SJSA1 (cell line): Measurements from ENCODE around the gene EMILIN2. TPM values are rescaled to one million over a fixed set of nuclear protein-coding genes. Genes with fewer than 3 reads are reported as not detected.

Source experiments
- DNase-seq, 2 experiments: peaks; one replicate each; pipeline ENCODE4 v3.0.0-alpha.2; 2015 to 2020; ENCODE audit warnings: low spot score in 2 of 2, low read depth in 1 of 2
- H3K27ac ChIP-seq: fragments of 250-450 bp; sonication (Bioruptor Pico); 2 replicates; pipeline ENCODE4 v1.5.1; 2020; ENCODE audit warnings: mild to moderate bottlenecking, moderate library complexity
- H3K27me3 ChIP-seq: fragments of 250-450 bp; sonication (Bioruptor Pico); replicated peaks from 2 replicates; pipeline ENCODE4 v1.5.1; 2020; ENCODE audit warnings: mild to moderate bottlenecking, moderate library complexity
- H3K36me3 ChIP-seq: fragments of 250-450 bp; sonication (Bioruptor Pico); 2 replicates; pipeline ENCODE4 v1.5.1; 2020; ENCODE audit warnings: mild to moderate bottlenecking
- H3K4me1 ChIP-seq: fragments of 250-450 bp; sonication (Bioruptor Pico); replicated peaks from 2 replicates; pipeline ENCODE4 v1.6.1; 2021; ENCODE audit warnings: mild to moderate bottlenecking
- H3K4me3 ChIP-seq: fragments of 250-450 bp; sonication (Bioruptor Pico); 2 replicates; pipeline ENCODE4 v1.5.1; 2020; ENCODE audit warnings: mild to moderate bottlenecking
- H3K9me3 ChIP-seq: fragments of 250-450 bp; sonication (Bioruptor Pico); replicated peaks from 2 replicates; pipeline ENCODE4 v1.5.1; 2020; ENCODE audit warnings: mild to moderate bottlenecking
- total RNA-seq: library from RNA; depleted of rRNA; stranded (reverse); fragments of >200 nt; shearing (Covaris generic); gene quantifications from 2 replicates; pipeline ENCODE4 v1.2.3, GENCODE V29; 2014

EMILIN2 gene
- total RNA-seq, 1 experiment from 2014 or later: 28.9 TPM

DNA sequence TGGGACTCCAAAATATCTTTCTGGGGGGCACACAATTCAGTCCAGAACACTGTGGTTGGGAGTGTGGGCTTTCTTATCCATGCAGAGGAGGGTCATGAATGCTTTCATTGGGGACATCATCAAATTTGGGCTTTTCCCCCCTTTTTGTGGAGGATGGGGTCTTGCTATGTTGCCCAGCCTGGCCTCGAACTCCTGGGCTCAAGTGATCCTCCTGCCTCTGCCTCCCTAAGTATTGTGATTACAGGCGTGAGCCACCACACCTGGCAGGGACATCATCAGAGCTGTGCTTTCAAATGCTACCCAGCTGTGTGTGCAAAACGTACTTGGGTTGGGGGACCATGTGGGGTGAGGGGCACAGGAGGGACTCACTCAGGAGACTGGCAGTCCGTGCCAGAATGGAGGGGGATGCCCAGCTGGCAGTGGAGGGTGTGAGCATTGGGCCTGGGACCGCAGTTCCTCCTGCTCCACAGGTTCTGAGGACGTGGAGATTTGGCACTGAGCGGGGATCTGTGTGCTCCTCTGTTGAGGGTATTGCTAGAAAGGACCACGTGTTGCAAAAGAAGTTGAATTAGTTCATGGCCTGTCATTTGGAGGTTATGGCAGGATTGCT, 24.4 kb downstream of the EMILIN2 start:
- Histone ChIP-seq H3K4me3 (no peak overlapping the region), H3K9me3 (no peaks in the 10 kb centered on the region), H3K27me3 (peaks cover 7% of the 10 kb centered on the region; the same call in 1 of the 2 replicates), H3K4me1 (no peaks in the 10 kb centered on the region), H3K27ac (no peak overlapping the region), H3K36me3 (no peaks in the 10 kb centered on the region)
- peak in 1 of 2 experiments; percentile 32 for DNase-seq

GRCh38 chr18:2872095-2872494, 25.3 kb downstream of the EMILIN2 start:
- DNase-seq: peak in 1 of 2 experiments; percentile 5
- peaks cover 7% of the 10 kb centered on the region; the same call in 1 of the 2 replicates for H3K27me3 ChIP-seq
- no peaks in the 10 kb centered on the region for H3K36me3 ChIP-seq
- no peak overlapping the region for H3K4me3 ChIP-seq
- no peaks in the 10 kb centered on the region for H3K4me1 ChIP-seq
- H3K9me3 ChIP-seq: no peaks in the 10 kb centered on the region
- no peak overlapping the region for H3K27ac ChIP-seq

GRCh38 chr18:2874765-2875164, 28.0 kb downstream of the EMILIN2 start:
- Histone ChIP-seq H3K27ac (no peak overlapping the region), H3K36me3 (no peaks in the 10 kb centered on the region), H3K4me3 (no peak overlapping the region), H3K4me1 (no peaks in the 10 kb centered on the region), H3K9me3 (no peaks in the 10 kb centered on the region), H3K27me3 (peaks cover 7% of the 10 kb centered on the region; the same call in 1 of the 2 replicates)
- no peak for DNase-seq

DNA sequence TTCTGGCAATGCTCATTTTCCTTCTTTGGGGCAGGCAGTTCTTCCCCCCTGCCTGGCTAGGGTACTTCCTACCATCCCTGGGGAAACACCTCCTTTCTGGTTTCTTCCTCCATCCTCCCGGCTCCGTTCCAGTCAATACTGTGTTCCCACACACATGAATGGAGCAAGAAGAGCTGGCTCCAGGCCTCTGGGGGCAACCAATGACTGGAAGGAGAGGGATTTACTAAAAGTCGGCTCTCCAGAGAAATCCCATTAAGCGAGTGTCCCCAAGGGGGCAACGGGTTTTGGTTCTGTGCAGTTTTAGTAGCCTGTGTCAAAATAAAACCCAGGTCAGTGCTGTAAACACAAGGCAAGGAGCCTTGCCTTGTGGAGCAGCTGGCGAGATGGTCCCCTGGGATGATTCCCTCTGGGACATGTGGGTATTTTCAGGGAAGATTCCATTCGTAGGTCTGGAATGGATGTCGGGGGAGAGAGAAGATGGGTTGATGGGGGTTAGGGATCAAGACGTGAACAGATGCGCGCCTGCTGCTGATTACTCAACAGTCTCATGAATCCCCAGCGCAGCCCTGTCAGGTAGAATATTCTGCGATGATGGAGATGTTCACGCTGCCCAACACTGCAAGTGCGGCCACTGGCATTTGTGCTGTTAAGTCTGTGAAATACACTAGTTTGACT, 32.0 kb downstream of the EMILIN2 start:
- H3K9me3 ChIP-seq: no peaks in the 10 kb centered on the region
- peaks cover 3% of the 10 kb centered on the region; the same call in 1 of the 2 replicates for H3K27me3 ChIP-seq
- H3K4me1 ChIP-seq: no peaks in the 10 kb centered on the region
- no peak overlapping the region for H3K27ac ChIP-seq
- H3K4me3 ChIP-seq: no peak overlapping the region
- H3K36me3 ChIP-seq: no peaks in the 10 kb centered on the region
- DNase-seq: peak in 1 of 2 experiments; percentile 23

GRCh38 chr18:2879889-2880288, 33.1 kb downstream of the EMILIN2 start:
- Histone ChIP-seq H3K4me3 (no peak overlapping the region), H3K4me1 (no peaks in the 10 kb centered on the region), H3K27me3 (no peaks in the 10 kb centered on the region), H3K27ac (no peak overlapping the region), H3K9me3 (no peaks in the 10 kb centered on the region), H3K36me3 (no peaks in the 10 kb centered on the region)
- no peak for DNase-seq

GRCh38 chr18:2880473-2880872, 33.7 kb downstream of the EMILIN2 start:
- no peak for DNase-seq
- no peaks in the 10 kb centered on the region for H3K36me3 ChIP-seq
- H3K9me3 ChIP-seq: no peaks in the 10 kb centered on the region
- H3K4me1 ChIP-seq: no peaks in the 10 kb centered on the region
- no peaks in the 10 kb centered on the region for H3K27me3 ChIP-seq
- H3K27ac ChIP-seq: no peak overlapping the region
- H3K4me3 ChIP-seq: no peak overlapping the region

DNA sequence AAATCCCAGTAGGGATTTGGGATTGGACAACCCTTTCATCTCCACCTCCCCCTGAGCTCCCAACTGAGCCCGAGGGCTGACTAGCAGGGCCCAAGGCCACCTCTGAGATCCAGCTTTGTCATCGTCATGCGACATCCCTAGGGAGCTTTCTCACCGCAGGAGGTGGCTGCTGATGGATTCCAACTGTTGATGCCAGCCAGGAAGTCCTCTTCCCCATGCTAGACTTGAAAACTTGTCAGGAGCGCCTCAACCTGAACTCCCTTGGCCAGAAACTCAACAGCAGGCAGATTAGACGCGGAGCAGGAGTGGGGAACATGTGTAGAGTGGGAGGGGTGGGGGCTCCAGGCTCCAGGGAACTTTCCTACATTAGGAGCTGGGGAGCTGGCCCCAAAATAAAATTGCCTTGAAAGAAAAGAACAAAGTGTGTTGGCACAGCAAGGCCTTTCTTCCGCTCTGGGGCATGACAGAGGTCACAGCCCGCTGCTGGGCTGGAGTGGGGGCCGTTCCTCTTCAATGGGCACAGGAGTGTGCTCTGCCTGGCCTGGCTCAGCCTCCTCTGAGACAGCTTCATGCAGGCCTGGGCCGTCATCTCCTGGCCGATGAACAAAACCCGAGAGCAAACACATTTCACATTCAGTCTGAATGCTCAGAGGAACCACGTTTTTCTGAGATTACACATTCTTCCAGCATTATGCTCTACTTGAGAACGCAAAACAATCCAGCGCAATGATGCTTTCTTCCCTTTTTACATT, 34.5 kb downstream of the EMILIN2 start:
- no peak for DNase-seq
- Histone ChIP-seq H3K27me3 (no peaks in the 10 kb centered on the region), H3K4me3 (no peak overlapping the region), H3K4me1 (no peaks in the 10 kb centered on the region), H3K36me3 (no peaks in the 10 kb centered on the region), H3K9me3 (no peaks in the 10 kb centered on the region), H3K27ac (no peak overlapping the region)

DNA sequence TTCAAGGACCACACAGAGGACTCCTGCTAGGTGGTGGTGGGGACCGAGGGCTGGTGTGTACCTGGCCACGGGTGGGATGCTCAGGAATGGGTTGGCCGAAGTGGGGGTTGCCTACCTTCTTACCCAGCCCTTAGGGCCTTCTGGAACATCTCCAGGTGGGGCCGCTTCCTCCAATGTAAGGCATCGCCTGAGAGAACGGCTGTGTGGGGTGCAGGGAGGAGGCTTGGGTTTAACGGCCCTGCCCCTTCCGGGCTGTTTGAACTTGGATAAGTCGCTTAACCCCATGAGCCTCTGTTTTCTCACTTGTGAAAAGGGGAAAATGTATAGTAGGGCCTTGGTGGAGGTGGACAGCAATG, 35.0 kb downstream of the EMILIN2 start:
- H3K36me3 ChIP-seq: no peaks in the 10 kb centered on the region
- H3K27me3 ChIP-seq: no peaks in the 10 kb centered on the region
- DNase-seq: no peak
- H3K27ac ChIP-seq: no peak overlapping the region
- no peaks in the 10 kb centered on the region for H3K4me1 ChIP-seq
- H3K4me3 ChIP-seq: no peak overlapping the region
- no peaks in the 10 kb centered on the region for H3K9me3 ChIP-seq

- no peaks in the 10 kb centered on the region for H3K9me3 ChIP-seq
- no peaks in the 10 kb centered on the region for H3K36me3 ChIP-seq
- no peak overlapping the region for H3K27ac ChIP-seq
- no peaks in the 10 kb centered on the region for H3K27me3 ChIP-seq
- DNase-seq: no peak
- H3K4me1 ChIP-seq: no peaks in the 10 kb centered on the region
- H3K4me3 ChIP-seq: no peak overlapping the region
These were observed 35.4 kb downstream of the EMILIN2 start for GRCh38 chr18:2882201-2882600.

DNA sequence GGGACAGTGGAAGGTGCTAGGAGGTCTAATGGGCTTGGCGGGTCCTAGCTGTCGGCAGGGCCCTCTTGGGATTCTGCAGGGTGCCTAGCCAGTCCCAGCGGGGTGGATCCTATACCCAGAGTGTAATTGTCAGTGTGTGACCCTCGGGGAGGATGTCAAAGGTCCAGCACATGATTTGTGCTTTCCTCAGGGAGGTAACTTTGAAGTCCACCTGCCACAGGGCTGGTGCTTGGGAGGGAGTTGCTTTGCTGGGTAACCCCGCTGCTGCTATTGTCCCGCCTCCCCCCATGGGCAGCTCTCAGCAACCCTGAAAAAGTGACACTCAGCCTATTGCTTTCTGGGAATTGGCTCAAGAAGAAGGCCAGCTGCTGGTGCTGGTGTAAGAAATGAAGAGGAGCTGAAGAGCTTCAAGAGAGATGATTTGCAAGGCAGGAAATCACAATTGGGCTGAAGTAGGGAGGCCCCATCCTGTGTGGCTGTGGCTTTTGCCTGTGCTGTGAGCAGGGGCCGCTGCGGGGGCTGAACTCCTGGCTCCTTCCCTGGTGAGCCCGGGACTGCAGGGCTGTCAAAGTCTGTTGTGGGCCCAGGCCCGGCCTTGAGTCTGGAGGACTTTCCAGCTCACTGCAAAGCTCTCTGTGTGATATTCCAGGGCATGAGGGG, 36.4 kb downstream of the EMILIN2 start:
- H3K4me3 ChIP-seq: no peak overlapping the region
- H3K27me3 ChIP-seq: no peaks in the 10 kb centered on the region
- no peaks in the 10 kb centered on the region for H3K4me1 ChIP-seq
- no peak overlapping the region for H3K27ac ChIP-seq
- no peaks in the 10 kb centered on the region for H3K36me3 ChIP-seq
- no peaks in the 10 kb centered on the region for H3K9me3 ChIP-seq
- DNase-seq: peak in 1 of 2 experiments; percentile 41

- H3K27ac ChIP-seq: no peak overlapping the region
- no peaks in the 10 kb centered on the region for H3K9me3 ChIP-seq
- H3K27me3 ChIP-seq: no peaks in the 10 kb centered on the region
- 0 out of 2 replicates have a peak, but pooled peaks cover under 1% of the 10 kb centered on the region for H3K4me1 ChIP-seq
- H3K4me3 ChIP-seq: no peak overlapping the region
- no peak for DNase-seq
- H3K36me3 ChIP-seq: no peaks in the 10 kb centered on the region
These were observed 38.0 kb downstream of the EMILIN2 start for GRCh38 chr18:2884706-2885285.

DNA sequence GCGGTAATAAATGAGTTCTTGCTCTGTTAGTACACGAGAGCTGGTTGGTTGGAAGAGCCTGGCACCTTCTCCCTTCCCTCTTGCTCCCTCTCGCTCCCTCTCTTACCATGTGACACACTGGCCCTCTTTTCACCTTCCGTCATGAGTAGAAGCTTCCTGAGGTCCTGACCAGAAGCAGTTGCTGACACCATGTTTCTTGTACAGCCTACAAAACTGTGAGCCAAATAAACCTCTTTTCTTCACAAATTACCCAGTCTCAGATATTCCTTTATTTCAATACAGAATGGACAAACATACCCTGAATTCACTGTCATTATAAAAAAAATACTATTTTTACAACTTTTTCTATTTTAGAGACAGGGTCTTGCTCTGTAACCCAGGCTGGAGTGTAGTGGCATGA, 40.7 kb downstream of the EMILIN2 start:
- Histone ChIP-seq H3K27me3 (no peaks in the 10 kb centered on the region), H3K4me3 (no peak overlapping the region), H3K9me3 (no peaks in the 10 kb centered on the region), H3K4me1 (0 out of 2 replicates have a peak, but pooled peaks cover 3% of the 10 kb centered on the region), H3K27ac (no peak overlapping the region), H3K36me3 (no peaks in the 10 kb centered on the region)
- DNase-seq: peak in 1 of 2 experiments; percentile 2

DNA sequence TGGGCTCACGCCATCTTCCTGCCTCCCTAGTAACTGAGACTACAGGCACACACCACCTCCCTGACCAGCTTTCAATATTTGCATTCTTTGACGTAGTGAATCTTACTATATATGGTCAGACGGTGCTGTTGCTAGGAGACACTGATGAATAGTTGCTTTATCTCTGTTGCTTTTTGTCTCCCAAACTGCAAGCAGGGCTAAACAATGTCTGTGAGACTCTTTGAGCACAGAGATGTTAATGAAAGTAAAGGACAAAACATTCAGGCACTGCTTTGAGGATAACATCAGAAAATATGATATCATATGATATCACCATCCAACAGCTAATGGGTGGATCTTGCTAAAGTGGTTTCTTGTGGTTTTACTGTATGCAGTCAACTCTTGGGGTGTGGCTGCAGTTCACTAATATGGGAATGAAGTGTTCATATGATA, 43.0 kb downstream of the EMILIN2 start:
- 0 out of 2 replicates have a peak, but pooled peaks cover 3% of the 10 kb centered on the region for H3K4me1 ChIP-seq
- no peaks in the 10 kb centered on the region for H3K27me3 ChIP-seq
- no peak overlapping the region for H3K27ac ChIP-seq
- no peaks in the 10 kb centered on the region for H3K36me3 ChIP-seq
- H3K9me3 ChIP-seq: no peaks in the 10 kb centered on the region
- peak in 1 of 2 experiments; percentile 9 for DNase-seq
- H3K4me3 ChIP-seq: no peak overlapping the region
